ENCODE data around the gene HELB.

Gene HELB

GRCh38 chr12:66365718-66366490 is 63.6 kb downstream of the HELB start:
- DNase-seq: no peak

- no peak for DNase-seq
These were observed 64.8 kb downstream of the HELB start for GRCh38 chr12:66367015-66367667.

DNA sequence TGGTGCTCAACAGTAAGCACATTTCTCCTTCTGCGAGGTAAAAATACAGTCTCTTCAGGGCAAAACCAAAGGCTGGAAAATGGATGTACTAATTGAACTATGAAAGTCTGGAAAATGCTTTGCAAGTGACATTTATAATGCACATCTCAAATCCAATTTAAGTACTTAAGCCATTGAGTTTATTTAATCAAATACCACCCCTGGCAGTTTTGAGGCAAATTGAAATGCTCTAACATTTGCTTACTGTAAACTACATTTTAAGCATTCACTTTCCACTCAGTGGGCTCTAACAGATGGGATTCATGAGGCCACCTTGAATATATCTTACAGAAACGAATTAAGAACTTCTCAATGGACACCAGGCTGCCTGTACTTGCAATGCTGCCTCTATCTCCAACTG is 69.7 kb downstream of the HELB start:
- DNase-seq: no peak

- DNase-seq: no peak
These were observed 73.3 kb downstream of the HELB start for GRCh38 chr12:66375560-66375959.

- no peak for DNase-seq
These were observed 77.3 kb downstream of the HELB start for GRCh38 chr12:66379616-66380015.

- DNase-seq: no peak
These were observed 78.7 kb downstream of the HELB start for GRCh38 chr12:66380769-66381535.

GRCh38 chr12:66387117-66387516 is 84.8 kb downstream of the HELB start:
- no peak for DNase-seq
